K562 (cell line): ENCODE data around the gene CPED1. TPM values are rescaled to one million over a fixed set of nuclear protein-coding genes. Genes with fewer than 3 reads are reported as not detected.
A peak's percentile ranks its signal among the peaks of the same experiment; 100 is the strongest.

ENCODE experiments used
- ATAC-seq: fragments of 200-7000 bp; cut with Tn5 transposase; 3 replicates; pipeline ENCODE4 v1.9.1; 2020; ENCODE audit warnings: moderate library complexity
- BruUV-seq: library from RNA; stranded (reverse); fragments of 400-500 nt; replicated peaks from 2 replicates; lab custom pipeline; 2021; lab: Mats Ljungman, UMichigan
- CTCF ChIA-PET: fragments of 300-600 bp; formaldehyde crosslinking; extraction: SDS; loops from one replicate; lab custom pipeline; 2021; ENCODE audit warnings: low intra/inter-chr PET ratio; lab: Yijun Ruan, JAX
- POLR2A ChIA-PET: fragments of 300-600, 350-650 bp; sonication (Branson Sonifier 250); formaldehyde crosslinking; extraction: SDS; loops from one replicate; lab custom pipeline; 2021; ENCODE audit warnings: antibody characterized with exemption, inconsistent platforms; lab: Yijun Ruan, JAX
- DNase-seq, 4 experiments: peaks; one replicate each; pipeline versions ENCODE4 v3.0.0 to v3.0.0-alpha.2; 2011 to 2018; ENCODE audit warnings: low spot score in 3 of 4, mixed read lengths in 3 of 4; ENCODE audit errors: extremely low read depth in 1 of 4
- FAIRE-seq: peaks from 2 replicates; lab custom pipeline; 2011; peaks lifted over from hg19 to GRCh38; lab: Jason Lieb, UNC
- H2AFZ ChIP-seq: 2 replicates; pipeline ENCODE4 v1.6.0; 2011; ENCODE audit warnings: low read depth, low read length, control low read depth, inconsistent platforms
- H3K27ac ChIP-seq: fragments of 200-600 bp; 3 replicates; pipeline ENCODE4 v1.8.0; 2011; ENCODE audit warnings: low read depth, mild to moderate bottlenecking, control low read depth, inconsistent platforms, low read length, moderate library complexity, mixed read lengths; ENCODE audit errors: extremely low read depth
- H3K27me3 ChIP-seq, 2 experiments: fragments of 300-600 bp in 1 of 2; 2 replicates in 1 of 2; 3 replicates in 1 of 2; pipeline versions ENCODE4 v1.6.0 to v1.8.0; 2011; ENCODE audit warnings: inconsistent platforms in 2 of 2, low read length in 2 of 2, mild to moderate bottlenecking in 1 of 2, mixed read lengths in 1 of 2, moderate library complexity in 1 of 2; ENCODE audit not compliant: control insufficient read depth in 2 of 2, insufficient read depth in 2 of 2
- H3K36me3 ChIP-seq: fragments of 300-600 bp; 3 replicates; pipeline ENCODE4 v1.8.0; 2011; ENCODE audit warnings: mild to moderate bottlenecking, low read length, inconsistent platforms; ENCODE audit not compliant: control insufficient read depth, insufficient read depth
- H3K4me1 ChIP-seq, 2 experiments: fragments of 200-600 bp in 1 of 2; replicated peaks in 1 of 2; 2 replicates in 1 of 2; 3 replicates in 1 of 2; pipeline versions ENCODE4 v1.5.1 to v1.8.0; 2011; ENCODE audit warnings: inconsistent platforms in 2 of 2, low read length in 2 of 2, mild to moderate bottlenecking in 1 of 2, mixed read lengths in 1 of 2, moderate library complexity in 1 of 2; ENCODE audit not compliant: control insufficient read depth in 2 of 2, insufficient read depth in 2 of 2
- H3K4me2 ChIP-seq: 2 replicates; pipeline ENCODE4 v1.6.1; 2011; ENCODE audit warnings: low read length, control low read depth, inconsistent platforms, mixed read lengths; ENCODE audit not compliant: insufficient read depth
- H3K4me3 ChIP-seq: fragments of 200-600 bp; sonication (generic), shearing (Covaris generic); 2 replicates; pipeline ENCODE4 v1.5.1; 2016; ENCODE audit warnings: control low read depth, inconsistent platforms
- H3K79me2 ChIP-seq: fragments of 200-600 bp; 3 replicates; pipeline ENCODE4 v1.8.0; 2011; ENCODE audit warnings: low read length, inconsistent platforms; ENCODE audit not compliant: control insufficient read depth, insufficient read depth
- H3K9ac ChIP-seq, 2 experiments: 2 replicates each; pipeline versions ENCODE4 v1.6.0 to v1.6.1; 2011; ENCODE audit warnings: low read depth in 2 of 2, low read length in 2 of 2, control low read depth in 1 of 2, inconsistent platforms in 1 of 2, mild to moderate bottlenecking in 1 of 2, mixed read lengths in 1 of 2; ENCODE audit not compliant: insufficient read depth in 1 of 2
- H3K9me1 ChIP-seq: one replicate; pipeline ENCODE4 v1.6.0; 2011; ENCODE audit warnings: inconsistent platforms, mild to moderate bottlenecking, low read length, moderate library complexity; ENCODE audit not compliant: control insufficient read depth, insufficient read depth
- H3K9me3 ChIP-seq: replicated peaks from 2 replicates; pipeline ENCODE4 v1.5.1; 2011; ENCODE audit warnings: low read depth, low read length, inconsistent platforms; ENCODE audit not compliant: control insufficient read depth, insufficient read depth
- H4K20me1 ChIP-seq: replicated peaks from 2 replicates; pipeline ENCODE4 v1.6.1; 2011; ENCODE audit warnings: low read length, inconsistent platforms, mixed read lengths; ENCODE audit not compliant: control insufficient read depth, insufficient read depth
- BMI1 ChIP-seq: fragments of 150-350 bp; IDR thresholded peaks from 2 replicates; pipeline ENCODE4 v1.6.1; 2014; ENCODE audit warnings: low read length
- CBX2 ChIP-seq: fragments of 200-600 bp; sonication (generic); IDR thresholded peaks from one replicate; pipeline ENCODE4 v1.6.1; 2012; ENCODE audit warnings: mild to moderate bottlenecking, low read length, inconsistent platforms; ENCODE audit not compliant: insufficient read depth, poor library complexity, severe bottlenecking
- CBX8 ChIP-seq: fragments of 200-600 bp; sonication (generic); IDR thresholded peaks from 2 replicates; pipeline ENCODE4 v1.6.1; 2012; ENCODE audit warnings: borderline replicate concordance, mixed run types, low read depth, mild to moderate bottlenecking, moderate library complexity, mixed read lengths, low read length, control low read depth, inconsistent platforms; ENCODE audit not compliant: poor library complexity, severe bottlenecking; ENCODE audit errors: extremely low read depth
- EZH2 ChIP-seq: IDR thresholded peaks from 2 replicates; pipeline ENCODE4 v1.6.1; 2012; ENCODE audit warnings: low read depth, mild to moderate bottlenecking, inconsistent platforms, low read length, borderline replicate concordance
- MIER1 ChIP-seq: fragments of 450-650 bp; IDR thresholded peaks from 2 replicates; pipeline ENCODE4 v1.6.1; 2016; ENCODE audit warnings: antibody characterized with exemption, mild to moderate bottlenecking, low read depth
- NCOA2 ChIP-seq, 2 experiments: fragments of 450-650 bp; IDR thresholded peaks; 2 replicates each; pipeline ENCODE4 v1.6.1; 2018; ENCODE audit warnings: mild to moderate bottlenecking in 2 of 2, moderate library complexity in 1 of 2; ENCODE audit not compliant: partially characterized antibody in 2 of 2
- RNF2 ChIP-seq: sonication (generic); IDR thresholded peaks from 2 replicates; pipeline ENCODE4 v1.6.1; 2016
- WGBS: fragments of 100-300 bp; shearing (Covaris generic); methylation state at CpG from one replicate; pipeline ENCODE4 v1.1.6; 2016; ENCODE audit warnings: low coverage, mixed read lengths; ENCODE audit not compliant: insufficient coverage; ENCODE audit errors: missing lambda C conversion rate; 5-methylcytosine and 5-hydroxymethylcytosine counted together
- in situ Hi-C: fragments of 300-500 bp; cut with MboI; formaldehyde crosslinking; loops from 4 replicates; pipeline ENCODE4 v1.15.0; 2018; ENCODE audit warnings: inconsistent platforms, mixed read lengths
- intact Hi-C: fragments of 100-400 bp; cut with micrococcal nuclease; formaldehyde crosslinking; loops from 2 replicates; pipeline ENCODE4 v1.14.2; 2022
- polyA plus RNA-seq, 8 experiments: library from polyadenylated mRNA; depleted of rRNA in 4 of 8; stranded (reverse) in 5 of 8; unstranded in 3 of 8; fragments of >200 nt; fragmentation: Nextera tagmentation in 2 of 8; fragmentation: Illumina TruSeq in 1 of 8; extraction: Ambion mirVana in 2 of 8; extraction: Trizol in 1 of 8; gene quantifications; 2 replicates each; pipeline versions ENCODE4 v1.2.1 to v1.2.3, GENCODE V29; 2011 to 2014; ENCODE audit warnings: inconsistent platforms in 1 of 8, missing spikeins in 1 of 8
- total RNA-seq, 7 experiments: library from RNA; depleted of rRNA in 6 of 7; stranded (reverse); fragments of >200 nt in 6 of 7; fragmentation: Illumina TruSeq in 2 of 7; extraction: Trizol in 2 of 7; gene quantifications; 2 replicates each; pipeline versions ENCODE4 v1.2.1 to v1.2.3, GENCODE V29; 2011 to 2021; ENCODE audit warnings: low replicate concordance in 1 of 7

CPED1 gene
- total and polyA plus RNA-seq, 9 of the 15 experiments (the other 6 are each of a cell fraction or from before 2014, with no cell fraction given): 195 to 393 (median 290) TPM

- no peak overlapping the region for H3K4me2 ChIP-seq
- ATAC-seq (no peak), DNase-seq (no peak), FAIRE-seq (no peak)
- H3K27ac ChIP-seq: no peak overlapping the region
- TF ChIP-seq CBX2 (peak; percentile 98), EZH2 (0 out of 2 replicates have a peak, but pooled peaks have one; percentile 51), CBX8 (peak; percentile 78), NCOA2 (IDR thresholded peaks at IDR 0.05; ENCODE audit: partially characterized antibody in 2 of 2) (no peak), MIER1 (no peak), RNF2 (peak; percentile 20; the same call in 1 of the 2 replicates), BMI1 (0 out of 2 replicates have a peak, but pooled peaks have one; percentile 17)
- peaks cover 0 to 22% of the 10 kb centered on the region in 2 experiments; a peak in 4 of 5 replicates for H3K4me1 ChIP-seq
- no peaks in the 10 kb centered on the region for H3K79me2 ChIP-seq
- no peak overlapping the region for H3K9ac ChIP-seq
- intact Hi-C loops: loop anchor here (10.0 kb wide), 1 partner anchor 663 kb away; no protein-coding TSS in a partner anchor
- ChIA-PET POLR2A (interaction anchor here (0.7 kb wide), 1 partner anchor 167 kb away, joined by 3 read pairs; no protein-coding TSS in a partner anchor), CTCF (no interaction called here)
- no peak overlapping the region for H3K4me3 ChIP-seq
- H3K9me3 ChIP-seq: no peaks in the 10 kb centered on the region
- no peak overlapping the region for H2AFZ ChIP-seq
- H3K36me3 ChIP-seq: no peaks in the 10 kb centered on the region
- 0 out of 2 replicates have a peak, but pooled peaks cover under 1% of the 10 kb centered on the region for H4K20me1 ChIP-seq
- H3K27me3 ChIP-seq: peaks cover 42 to 54% of the 10 kb centered on the region in 2 experiments
- WGBS: 5% methylated on average over 5 of the region's 5 CpGs
- H3K9me1 ChIP-seq: no peaks in the 10 kb centered on the region
- in situ Hi-C loops: no loop called here
- BruUV-seq: no TSS peak
These were observed 343.1 kb downstream of the CPED1 start for GRCh38 chr7:121331574-121331973.
